K562 (cell line): Measurements from ENCODE around the gene NDUFAF8. TPM values are rescaled to one million over a fixed set of nuclear protein-coding genes. Genes with fewer than 3 reads are reported as not detected.

Experiments
- DMBX1 ChIP-seq: fragments of 250-450 bp; sonication (Bioruptor Pico); IDR thresholded peaks from 2 replicates; pipeline ENCODE4 v1.8.0; 2022; ENCODE audit warnings: inconsistent platforms, mild to moderate bottlenecking, moderate library complexity, borderline replicate concordance
- ETV6 ChIP-seq, 3 experiments: fragments of 150-350 bp in 1 of 3; sonication (generic) in 1 of 3; formaldehyde crosslinking in 1 of 3; IDR thresholded peaks; 2 replicates each; pipeline versions ENCODE4 v1.6.1 to v1.8.0; 2014 to 2022; ENCODE audit warnings: borderline replicate concordance in 2 of 3, low read depth in 2 of 3, antibody characterized with exemption in 1 of 3, low read length in 1 of 3, mild to moderate bottlenecking in 1 of 3, missing genetic modification reagents in 1 of 3
- GTF2E2 ChIP-seq: fragments of 200-800 bp; sonication (Bioruptor generic); IDR thresholded peaks from 2 replicates; pipeline ENCODE4 v1.6.1; 2016; ENCODE audit warnings: missing genetic modification characterization, missing compliant biosample characterization
- MCM3 ChIP-seq: fragments of 450-650 bp; IDR thresholded peaks from 2 replicates; pipeline ENCODE4 v1.6.1; 2016
- MEIS2 ChIP-seq: fragments of 450-650 bp; IDR thresholded peaks from 2 replicates; pipeline ENCODE4 v1.6.1; 2014; ENCODE audit warnings: mild to moderate bottlenecking; ENCODE audit not compliant: partially characterized antibody
- POLR2G ChIP-seq: fragments of 200-400 bp; formaldehyde crosslinking; IDR thresholded peaks from 2 replicates; pipeline ENCODE4 v1.6.1; 2017; ENCODE audit warnings: low read depth, mild to moderate bottlenecking, antibody characterized with exemption, low read length, moderate library complexity
- RB1 ChIP-seq: fragments of 450-650 bp; IDR thresholded peaks from 2 replicates; pipeline ENCODE4 v1.6.1; 2017; ENCODE audit warnings: low read depth, mild to moderate bottlenecking
- RBFOX2 ChIP-seq: fragments of 200-400 bp; formaldehyde crosslinking; IDR thresholded peaks from 2 replicates; pipeline ENCODE4 v1.6.1; 2017; ENCODE audit warnings: low read depth, mild to moderate bottlenecking, low read length, moderate library complexity
- TGIF2 ChIP-seq: sonication (generic); formaldehyde crosslinking; IDR thresholded peaks from 2 replicates; pipeline ENCODE4 v1.8.1; 2022; ENCODE audit warnings: mild to moderate bottlenecking, missing genetic modification reagents, moderate library complexity
- ZNF586 ChIP-seq: fragments of 450-650 bp; formaldehyde crosslinking; conservative IDR thresholded peaks from 2 replicates; pipeline ENCODE4 v1.4.0; 2020; ENCODE audit warnings: mild to moderate bottlenecking, moderate library complexity
- ZNF696 ChIP-seq: fragments of 250-450 bp; sonication (Bioruptor Pico); conservative IDR thresholded peaks from 2 replicates; pipeline ENCODE4 v1.4.0; 2020; ENCODE audit warnings: mild to moderate bottlenecking, moderate library complexity
- polyA plus RNA-seq, 8 experiments: library from polyadenylated mRNA; depleted of rRNA in 4 of 8; stranded (reverse) in 5 of 8; unstranded in 3 of 8; fragments of >200 nt; fragmentation: Nextera tagmentation in 2 of 8; fragmentation: Illumina TruSeq in 1 of 8; extraction: Ambion mirVana in 2 of 8; extraction: Trizol in 1 of 8; gene quantifications; 2 replicates each; pipeline versions ENCODE4 v1.2.1 to v1.2.3, GENCODE V29; 2011 to 2014; ENCODE audit warnings: inconsistent platforms in 1 of 8, missing spikeins in 1 of 8
- total RNA-seq, 7 experiments: library from RNA; depleted of rRNA in 6 of 7; stranded (reverse); fragments of >200 nt in 6 of 7; fragmentation: Illumina TruSeq in 2 of 7; extraction: Trizol in 2 of 7; gene quantifications; 2 replicates each; pipeline versions ENCODE4 v1.2.1 to v1.2.3, GENCODE V29; 2011 to 2021; ENCODE audit warnings: low replicate concordance in 1 of 7
- TF ChIP-seq, protein P1 (sequence below), 2 experiments: fragments of 150-350 bp in 1 of 2; IDR thresholded peaks; 2 replicates each; pipeline ENCODE4 v1.6.1; 2012 to 2016; ENCODE audit warnings: low read depth in 2 of 2, low read length in 2 of 2, mild to moderate bottlenecking in 1 of 2, moderate library complexity in 1 of 2
- TF ChIP-seq, protein P2 (sequence below): fragments of 450-650 bp; IDR thresholded peaks from 2 replicates; pipeline ENCODE4 v1.7.1; 2018; ENCODE audit warnings: mild to moderate bottlenecking, low read depth; ENCODE audit not compliant: partially characterized antibody
- TF ChIP-seq, protein P3 (sequence below): fragments of 450-650 bp; IDR thresholded peaks from 2 replicates; pipeline ENCODE4 v1.6.1; 2018; ENCODE audit warnings: mild to moderate bottlenecking, low read depth; ENCODE audit not compliant: partially characterized antibody
- TF ChIP-seq, protein P4 (sequence below): sonication (generic); formaldehyde crosslinking; IDR thresholded peaks from 2 replicates; pipeline ENCODE4 v1.8.1; 2023; ENCODE audit warnings: mild to moderate bottlenecking, missing genetic modification reagents, moderate library complexity

Gene NDUFAF8
- total and polyA plus RNA-seq, 9 of the 15 experiments (the other 6 are each of a cell fraction or from before 2014, with no cell fraction given): 13.5 to 144 (median 90.0) TPM

DNA sequence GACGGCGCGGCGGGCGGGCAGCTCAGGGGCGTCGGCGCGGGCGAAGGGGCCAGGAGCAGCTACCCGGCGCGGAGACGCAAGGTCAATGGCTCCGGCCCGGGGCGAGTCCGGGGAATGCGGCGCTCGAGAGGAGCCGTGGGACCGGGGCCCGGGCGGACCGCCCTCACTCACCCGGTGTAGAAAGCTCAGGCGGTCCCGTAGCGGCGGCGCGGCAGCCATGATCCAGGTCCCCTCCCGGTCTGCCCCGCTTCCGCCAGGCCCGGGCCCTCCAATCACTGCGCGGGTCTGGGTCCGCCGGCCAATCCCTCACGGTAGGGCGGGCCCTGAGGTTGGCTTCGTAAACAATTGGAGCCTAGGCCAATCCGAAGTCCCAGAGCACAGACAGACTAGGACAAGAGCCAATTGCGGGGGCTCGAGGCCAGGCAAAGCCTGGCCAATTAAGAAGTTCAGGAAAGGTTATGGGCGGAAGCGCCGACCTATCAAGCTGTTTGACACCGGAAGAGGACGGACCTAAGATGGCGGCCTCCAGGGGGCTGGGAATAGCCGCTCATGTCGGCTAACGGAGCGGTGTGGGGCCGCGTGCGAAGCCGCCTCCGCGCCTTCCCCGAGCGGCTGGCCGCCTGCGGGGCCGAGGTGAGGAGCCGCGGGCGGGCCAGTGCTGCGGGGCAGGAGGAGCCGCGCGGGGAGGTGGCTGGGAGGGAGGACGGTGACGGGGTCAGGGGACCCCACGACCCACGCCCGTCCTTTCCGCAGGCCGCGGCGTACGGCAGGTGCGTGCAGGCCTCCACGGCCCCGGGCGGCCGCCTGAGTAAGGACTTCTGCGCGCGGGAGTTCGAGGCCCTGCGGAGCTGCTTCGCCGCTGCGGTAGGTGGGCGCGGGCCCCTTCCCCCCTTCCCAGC is at the start of gene NDUFAF8, which contains the start of gene TEPSIN (continued):
- TF ChIP-seq, protein P1, sequence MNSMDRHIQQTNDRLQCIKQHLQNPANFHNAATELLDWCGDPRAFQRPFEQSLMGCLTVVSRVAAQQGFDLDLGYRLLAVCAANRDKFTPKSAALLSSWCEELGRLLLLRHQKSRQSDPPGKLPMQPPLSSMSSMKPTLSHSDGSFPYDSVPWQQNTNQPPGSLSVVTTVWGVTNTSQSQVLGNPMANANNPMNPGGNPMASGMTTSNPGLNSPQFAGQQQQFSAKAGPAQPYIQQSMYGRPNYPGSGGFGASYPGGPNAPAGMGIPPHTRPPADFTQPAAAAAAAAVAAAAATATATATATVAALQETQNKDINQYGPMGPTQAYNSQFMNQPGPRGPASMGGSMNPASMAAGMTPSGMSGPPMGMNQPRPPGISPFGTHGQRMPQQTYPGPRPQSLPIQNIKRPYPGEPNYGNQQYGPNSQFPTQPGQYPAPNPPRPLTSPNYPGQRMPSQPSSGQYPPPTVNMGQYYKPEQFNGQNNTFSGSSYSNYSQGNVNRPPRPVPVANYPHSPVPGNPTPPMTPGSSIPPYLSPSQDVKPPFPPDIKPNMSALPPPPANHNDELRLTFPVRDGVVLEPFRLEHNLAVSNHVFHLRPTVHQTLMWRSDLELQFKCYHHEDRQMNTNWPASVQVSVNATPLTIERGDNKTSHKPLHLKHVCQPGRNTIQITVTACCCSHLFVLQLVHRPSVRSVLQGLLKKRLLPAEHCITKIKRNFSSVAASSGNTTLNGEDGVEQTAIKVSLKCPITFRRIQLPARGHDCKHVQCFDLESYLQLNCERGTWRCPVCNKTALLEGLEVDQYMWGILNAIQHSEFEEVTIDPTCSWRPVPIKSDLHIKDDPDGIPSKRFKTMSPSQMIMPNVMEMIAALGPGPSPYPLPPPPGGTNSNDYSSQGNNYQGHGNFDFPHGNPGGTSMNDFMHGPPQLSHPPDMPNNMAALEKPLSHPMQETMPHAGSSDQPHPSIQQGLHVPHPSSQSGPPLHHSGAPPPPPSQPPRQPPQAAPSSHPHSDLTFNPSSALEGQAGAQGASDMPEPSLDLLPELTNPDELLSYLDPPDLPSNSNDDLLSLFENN (IDR thresholded peaks at IDR 0.05; ENCODE audit: low read depth in 2 of 2, low read length in 2 of 2): no peak
- no peak for TF ChIP-seq GTF2E2
- TF ChIP-seq ETV6 (IDR thresholded peaks at IDR 0.05; ENCODE audit: borderline replicate concordance in 1 of 2, low read depth in 2 of 2, low read length in 1 of 2): no peak
- no peak for TF ChIP-seq ETV6 (CRISPR knock-in tag; IDR thresholded peaks at IDR 0.05; ENCODE audit: borderline replicate concordance)
- TF ChIP-seq, protein P2, sequence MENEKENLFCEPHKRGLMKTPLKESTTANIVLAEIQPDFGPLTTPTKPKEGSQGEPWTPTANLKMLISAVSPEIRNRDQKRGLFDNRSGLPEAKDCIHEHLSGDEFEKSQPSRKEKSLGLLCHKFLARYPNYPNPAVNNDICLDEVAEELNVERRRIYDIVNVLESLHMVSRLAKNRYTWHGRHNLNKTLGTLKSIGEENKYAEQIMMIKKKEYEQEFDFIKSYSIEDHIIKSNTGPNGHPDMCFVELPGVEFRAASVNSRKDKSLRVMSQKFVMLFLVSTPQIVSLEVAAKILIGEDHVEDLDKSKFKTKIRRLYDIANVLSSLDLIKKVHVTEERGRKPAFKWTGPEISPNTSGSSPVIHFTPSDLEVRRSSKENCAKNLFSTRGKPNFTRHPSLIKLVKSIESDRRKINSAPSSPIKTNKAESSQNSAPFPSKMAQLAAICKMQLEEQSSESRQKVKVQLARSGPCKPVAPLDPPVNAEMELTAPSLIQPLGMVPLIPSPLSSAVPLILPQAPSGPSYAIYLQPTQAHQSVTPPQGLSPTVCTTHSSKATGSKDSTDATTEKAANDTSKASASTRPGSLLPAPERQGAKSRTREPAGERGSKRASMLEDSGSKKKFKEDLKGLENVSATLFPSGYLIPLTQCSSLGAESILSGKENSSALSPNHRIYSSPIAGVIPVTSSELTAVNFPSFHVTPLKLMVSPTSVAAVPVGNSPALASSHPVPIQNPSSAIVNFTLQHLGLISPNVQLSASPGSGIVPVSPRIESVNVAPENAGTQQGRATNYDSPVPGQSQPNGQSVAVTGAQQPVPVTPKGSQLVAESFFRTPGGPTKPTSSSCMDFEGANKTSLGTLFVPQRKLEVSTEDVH: peak; percentile 94
- no peak for TF ChIP-seq ZNF586 (CRISPR knock-in tag)
- no peak for TF ChIP-seq DMBX1 (CRISPR knock-in tag)
- TF ChIP-seq MEIS2: no peak
- TF ChIP-seq ZNF696 (CRISPR knock-in tag): no peak
- TF ChIP-seq, protein P3, sequence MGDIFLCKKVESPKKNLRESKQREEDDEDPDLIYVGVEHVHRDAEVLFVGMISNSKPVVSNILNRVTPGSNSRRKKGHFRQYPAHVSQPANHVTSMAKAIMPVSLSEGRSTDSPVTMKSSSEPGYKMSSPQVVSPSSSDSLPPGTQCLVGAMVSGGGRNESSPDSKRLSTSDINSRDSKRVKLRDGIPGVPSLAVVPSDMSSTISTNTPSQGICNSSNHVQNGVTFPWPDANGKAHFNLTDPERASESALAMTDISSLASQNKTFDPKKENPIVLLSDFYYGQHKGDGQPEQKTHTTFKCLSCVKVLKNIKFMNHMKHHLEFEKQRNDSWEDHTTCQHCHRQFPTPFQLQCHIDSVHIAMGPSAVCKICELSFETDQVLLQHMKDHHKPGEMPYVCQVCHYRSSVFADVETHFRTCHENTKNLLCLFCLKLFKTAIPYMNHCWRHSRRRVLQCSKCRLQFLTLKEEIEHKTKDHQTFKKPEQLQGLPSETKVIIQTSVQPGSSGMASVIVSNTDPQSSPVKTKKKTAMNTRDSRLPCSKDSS: no peak
- TF ChIP-seq, protein P4, sequence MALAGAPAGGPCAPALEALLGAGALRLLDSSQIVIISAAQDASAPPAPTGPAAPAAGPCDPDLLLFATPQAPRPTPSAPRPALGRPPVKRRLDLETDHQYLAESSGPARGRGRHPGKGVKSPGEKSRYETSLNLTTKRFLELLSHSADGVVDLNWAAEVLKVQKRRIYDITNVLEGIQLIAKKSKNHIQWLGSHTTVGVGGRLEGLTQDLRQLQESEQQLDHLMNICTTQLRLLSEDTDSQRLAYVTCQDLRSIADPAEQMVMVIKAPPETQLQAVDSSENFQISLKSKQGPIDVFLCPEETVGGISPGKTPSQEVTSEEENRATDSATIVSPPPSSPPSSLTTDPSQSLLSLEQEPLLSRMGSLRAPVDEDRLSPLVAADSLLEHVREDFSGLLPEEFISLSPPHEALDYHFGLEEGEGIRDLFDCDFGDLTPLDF: no peak
- peak; percentile 93 for TF ChIP-seq POLR2G
- TF ChIP-seq MCM3: no peak
- peak; percentile 74 for TF ChIP-seq RB1
- peak; percentile 91 for TF ChIP-seq RBFOX2
- 0 out of 2 replicates have a peak, but pooled peaks have one; percentile 53 for TF ChIP-seq TGIF2 (CRISPR knock-in tag)
